SK-N-SH (cell line): Measurements from ENCODE around the gene TRMT44. TPM values are rescaled to one million over a fixed set of nuclear protein-coding genes. Genes with fewer than 3 reads are reported as not detected.

Experiments used
- CTCF ChIA-PET: fragments of 300-600, 350-600 bp; formaldehyde crosslinking; extraction: SDS; loops from one replicate; lab custom pipeline; 2021; lab: Yijun Ruan, JAX
- POLR2A ChIA-PET: fragments of 350-600 bp; sonication (Branson Sonifier 250); formaldehyde crosslinking; extraction: SDS; loops from one replicate; lab custom pipeline; 2020; ENCODE audit warnings: antibody characterized with exemption, inconsistent platforms; lab: Yijun Ruan, JAX
- DNase-seq: peaks from one replicate; pipeline ENCODE4 v3.0.0; 2012
- H2AFZ ChIP-seq: fragments of 200-600 bp; sonication (generic); 2 replicates; pipeline ENCODE4 v1.8.1; 2016; ENCODE audit warnings: antibody characterized with exemption, mild to moderate bottlenecking, low read depth
- H3F3A ChIP-seq: fragments of 200-600 bp; sonication (generic); replicated peaks from 2 replicates; pipeline ENCODE3; 2016; ENCODE audit warnings: antibody characterized with exemption, mild to moderate bottlenecking; ENCODE audit not compliant: insufficient read depth
- H3K27ac ChIP-seq, 2 experiments: fragments of 200-500 bp in 1 of 2; fragments of 200-600 bp in 1 of 2; sonication (Bioruptor generic) in 1 of 2; sonication (generic), shearing (Covaris generic) in 1 of 2; 2 replicates each; pipeline versions ENCODE4 v1.5.1 to v1.6.1; 2014 to 2016; ENCODE audit warnings: low read depth in 2 of 2, inconsistent platforms in 1 of 2, low read length in 1 of 2, mild to moderate bottlenecking in 1 of 2, mixed read lengths in 1 of 2
- H3K27me3 ChIP-seq: fragments of 200-600 bp; sonication (generic), shearing (Covaris generic); 2 replicates; pipeline ENCODE4 v1.6.1; 2016; ENCODE audit warnings: mixed run types; ENCODE audit not compliant: insufficient read depth
- H3K36me3 ChIP-seq, 2 experiments: fragments of 200-500 bp in 1 of 2; fragments of 200-600 bp in 1 of 2; sonication (Bioruptor generic) in 1 of 2; sonication (generic) in 1 of 2; replicated peaks in 1 of 2; 2 replicates each; pipeline versions ENCODE3 to v1.5.1; 2014 to 2016; ENCODE audit warnings: low read length in 1 of 2, mild to moderate bottlenecking in 1 of 2; ENCODE audit not compliant: insufficient read depth in 2 of 2, control insufficient read depth in 1 of 2
- H3K4me1 ChIP-seq, 2 experiments: fragments of 200-500 bp in 1 of 2; fragments of 200-600 bp in 1 of 2; sonication (Bioruptor generic) in 1 of 2; sonication (generic), shearing (Covaris generic) in 1 of 2; 2 replicates each; pipeline versions ENCODE4 v1.5.1 to v1.6.1; 2014 to 2016; ENCODE audit warnings: low read depth in 1 of 2, low read length in 1 of 2, mixed run types in 1 of 2; ENCODE audit not compliant: insufficient read depth in 2 of 2, control insufficient read depth in 1 of 2
- H3K4me2 ChIP-seq: fragments of 200-600 bp; sonication (generic), shearing (Covaris generic); 2 replicates; pipeline ENCODE4 v1.6.1; 2017; ENCODE audit warnings: mixed run types
- H3K4me3 ChIP-seq, 2 experiments: fragments of 200-500 bp in 1 of 2; fragments of 200-600 bp in 1 of 2; sonication (Bioruptor generic) in 1 of 2; sonication (generic), shearing (Covaris generic) in 1 of 2; 2 replicates each; pipeline versions ENCODE4 v1.5.1 to v1.8.1; 2014 to 2016; ENCODE audit warnings: low read depth in 2 of 2, inconsistent platforms in 1 of 2, low read length in 1 of 2, mild to moderate bottlenecking in 1 of 2, mixed read lengths in 1 of 2, moderate library complexity in 1 of 2
- H3K79me2 ChIP-seq: fragments of 200-600 bp; sonication (generic); 2 replicates; pipeline ENCODE4 v1.8.1; 2017; ENCODE audit warnings: mild to moderate bottlenecking; ENCODE audit not compliant: insufficient read depth
- H3K9ac ChIP-seq: fragments of 200-600 bp; sonication (generic); 2 replicates; pipeline ENCODE4 v1.6.1; 2017; ENCODE audit warnings: mixed run types
- H3K9me2 ChIP-seq: fragments of 200-600 bp; sonication (generic); 2 replicates; pipeline ENCODE4 v1.6.1; 2017; ENCODE audit warnings: mixed run types
- H3K9me3 ChIP-seq: fragments of 200-600 bp; sonication (generic); 2 replicates; pipeline ENCODE4 v1.6.1; 2017; ENCODE audit warnings: mixed run types, mild to moderate bottlenecking, moderate library complexity
- H4K20me1 ChIP-seq: fragments of 200-600 bp; sonication (generic); 2 replicates; pipeline ENCODE4 v1.6.1; 2017; ENCODE audit warnings: mild to moderate bottlenecking, mixed run types; ENCODE audit not compliant: insufficient read depth
- CHD2 ChIP-seq: fragments of 150-350 bp; IDR thresholded peaks from 2 replicates; pipeline ENCODE4 v1.6.1; 2018; ENCODE audit warnings: low read length; ENCODE audit not compliant: partially characterized antibody
- CTCF ChIP-seq: fragments of 200-600 bp; sonication (generic); IDR thresholded peaks from 2 replicates; pipeline ENCODE4 v1.6.1; 2017; ENCODE audit warnings: antibody characterized with exemption, mild to moderate bottlenecking, moderate library complexity
- ELF1 ChIP-seq: IDR thresholded peaks from 2 replicates; pipeline ENCODE4 v1.4.0; 2012
- EP300 ChIP-seq, 2 experiments: IDR thresholded peaks; 2 replicates each; pipeline versions ENCODE4 v1.4.0 to v1.6.1; 2012; ENCODE audit warnings: borderline replicate concordance in 1 of 2, low read depth in 1 of 2, low read length in 1 of 2
- FOSL2 ChIP-seq: IDR thresholded peaks from 2 replicates; pipeline ENCODE4 v1.4.0; 2012; ENCODE audit warnings: low read depth, mild to moderate bottlenecking, moderate library complexity, borderline replicate concordance
- FOXM1 ChIP-seq: IDR thresholded peaks from 2 replicates; pipeline ENCODE4 v1.4.0; 2012; ENCODE audit warnings: low read depth, mild to moderate bottlenecking
- GABPA ChIP-seq: IDR thresholded peaks from 2 replicates; pipeline ENCODE4 v1.4.0; 2012; ENCODE audit warnings: low read depth, mild to moderate bottlenecking
- MXI1 ChIP-seq: IDR thresholded peaks from 2 replicates; pipeline ENCODE4 v1.6.1; 2012; ENCODE audit warnings: mild to moderate bottlenecking, low read depth, low read length, improper control_type of control experiment
- NFIC ChIP-seq: IDR thresholded peaks from 2 replicates; pipeline ENCODE4 v1.4.0; 2012; ENCODE audit warnings: borderline replicate concordance
- PBX3 ChIP-seq: IDR thresholded peaks from 2 replicates; pipeline ENCODE4; 2012
- RAD21 ChIP-seq: IDR thresholded peaks from 2 replicates; pipeline ENCODE4 v1.6.1; 2012; ENCODE audit warnings: mild to moderate bottlenecking, low read length
- RXRA ChIP-seq: IDR thresholded peaks from 2 replicates; pipeline ENCODE4 v1.4.0; 2012; ENCODE audit warnings: low read depth, mild to moderate bottlenecking, borderline replicate concordance
- SIN3A ChIP-seq: IDR thresholded peaks from 2 replicates; pipeline ENCODE4 v1.6.1; 2012; ENCODE audit warnings: low read depth, mild to moderate bottlenecking, low read length, moderate library complexity, borderline replicate concordance
- SMC3 ChIP-seq: IDR thresholded peaks from 2 replicates; pipeline ENCODE4 v1.6.1; 2012; ENCODE audit warnings: low read depth, low read length, improper control_type of control experiment
- TEAD4 ChIP-seq: IDR thresholded peaks from 2 replicates; pipeline ENCODE4 v1.4.0; 2012; ENCODE audit warnings: mild to moderate bottlenecking, borderline replicate concordance; ENCODE audit not compliant: insufficient read depth
- ZBTB33 ChIP-seq: IDR thresholded peaks from 2 replicates; pipeline ENCODE4 v1.4.0; 2012; ENCODE audit warnings: low read depth, borderline replicate concordance
- WGBS: methylation state at CpG from one replicate; pipeline ENCODE4 v1.1.6; 2017; ENCODE audit warnings: low lambda C conversion rate; 5-methylcytosine and 5-hydroxymethylcytosine counted together
- polyA plus RNA-seq, 3 experiments: library from polyadenylated mRNA; depleted of rRNA; stranded (reverse); fragments of >200 nt; gene quantifications; 2 replicates each; pipeline ENCODE4 v1.2.3, GENCODE V29; 2012
- TF ChIP-seq, protein P1 (sequence below): fragments of 150-350 bp; IDR thresholded peaks from 2 replicates; pipeline ENCODE4 v1.6.1; 2017; ENCODE audit warnings: antibody characterized with exemption, low read length, low read depth, borderline replicate concordance

Gene TRMT44
- polyA plus RNA-seq, 1 of the 3 experiments (the other 2 are of a cell fraction) = 6.0 TPM

GRCh38 chr4:8446122-8446521 is 5.5 kb downstream of the TRMT44 start:
- Histone ChIP-seq H3F3A (no peaks in the 10 kb centered on the region), H3K27ac (no peak overlapping the region), H3K4me3 (no peak overlapping the region), H3K79me2 (peaks cover 59% of the 10 kb centered on the region), H3K9me2 (no peaks in the 10 kb centered on the region), H3K27me3 (no peaks in the 10 kb centered on the region), H3K36me3 (peaks cover 5 to 15% of the 10 kb centered on the region in 2 experiments), H3K9me3 (no peaks in the 10 kb centered on the region), H2AFZ (no peak overlapping the region), H3K4me1 (peaks cover 0 to 17% of the 10 kb centered on the region in 2 experiments; a peak in 3 of 4 replicates), H3K4me2 (no peak overlapping the region), H3K9ac (no peak overlapping the region), H4K20me1 (peaks cover 14% of the 10 kb centered on the region; the same call in 1 of the 2 replicates)
- no peak for TF ChIP-seq EP300 (IDR thresholded peaks at IDR 0.05; ENCODE audit: borderline replicate concordance in 1 of 2, low read depth in 1 of 2, low read length in 1 of 2)
- no peak for TF ChIP-seq FOXM1
- no peak for TF ChIP-seq MXI1
- TF ChIP-seq GABPA = no peak
- no peak for TF ChIP-seq ELF1
- no peak for TF ChIP-seq ZBTB33
- no peak for TF ChIP-seq SMC3
- no peak for TF ChIP-seq NFIC
- no peak for TF ChIP-seq CHD2
- no peak for TF ChIP-seq PBX3
- no peak for TF ChIP-seq TEAD4
- TF ChIP-seq RAD21 = no peak
- no peak for TF ChIP-seq SIN3A
- TF ChIP-seq RXRA = no peak
- TF ChIP-seq FOSL2 = no peak
- TF ChIP-seq, protein P1, sequence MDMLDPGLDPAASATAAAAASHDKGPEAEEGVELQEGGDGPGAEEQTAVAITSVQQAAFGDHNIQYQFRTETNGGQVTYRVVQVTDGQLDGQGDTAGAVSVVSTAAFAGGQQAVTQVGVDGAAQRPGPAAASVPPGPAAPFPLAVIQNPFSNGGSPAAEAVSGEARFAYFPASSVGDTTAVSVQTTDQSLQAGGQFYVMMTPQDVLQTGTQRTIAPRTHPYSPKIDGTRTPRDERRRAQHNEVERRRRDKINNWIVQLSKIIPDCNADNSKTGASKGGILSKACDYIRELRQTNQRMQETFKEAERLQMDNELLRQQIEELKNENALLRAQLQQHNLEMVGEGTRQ = no peak
- no peak for TF ChIP-seq CTCF
- no peak for DNase-seq
- WGBS = 72% methylated on average over 3 of the region's 3 CpGs
- POLR2A ChIA-PET = no interaction called here
- CTCF ChIA-PET = interaction anchor here (1.3 to 1.8 kb wide), 2 partner anchors 17 to 23 kb away, joined by 3 to 6 read pairs; no protein-coding TSS in a partner anchor
